Measurements from ENCODE around the gene FOXN4. TPM values are rescaled to one million over a fixed set of nuclear protein-coding genes. Genes with fewer than 3 reads are reported as not detected.

The FOXN4 gene
- total and polyA plus RNA-seq, 2 of the 13 experiments (the other 11 are each of a cell fraction or from before 2014, with no cell fraction given): 0.11 TPM; not detected in 1

DNA sequence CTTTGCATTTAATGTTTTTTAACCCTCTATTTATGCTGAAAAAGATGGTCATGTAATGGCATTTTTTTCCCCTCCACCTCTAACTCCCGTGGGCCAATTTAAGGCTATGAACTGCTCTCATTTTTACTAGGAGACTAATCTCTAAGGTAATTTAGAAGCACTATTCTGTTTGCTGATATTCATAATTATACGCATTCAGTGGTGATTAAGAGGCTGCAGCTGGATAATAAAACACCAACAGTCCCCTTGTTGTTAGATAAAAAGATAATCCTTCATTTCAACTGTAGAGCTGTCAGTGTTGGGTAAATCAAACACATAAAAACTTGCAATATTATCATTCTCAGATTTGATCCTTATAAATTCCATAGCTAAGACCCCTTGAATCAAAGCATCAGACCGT is 47.5 kb upstream of the FOXN4 start:
- no TSS peak for BruUV-seq (replicated peaks)

More for the DNA sequence above, 47.5 kb upstream of the FOXN4 start:
- no peak for DNase-seq (ENCODE audit: low spot score)
- H2AFZ ChIP-seq (ENCODE audit: low read length): no peak overlapping the region
- no peaks in the 10 kb centered on the region for H3K36me3 ChIP-seq (replicated peaks in 1 of 2; ENCODE audit: control insufficient read depth in 1 of 2, insufficient read depth in 2 of 2, low read length in 2 of 2)
- ChIA-PET POLR2A (no interaction called here), CTCF (ENCODE audit: low intra/inter-chr PET ratio, low total read pairs) (no interaction called here)
- TF ChIP-seq ZBTB34 (CRISPR knock-in tag; IDR thresholded peaks at IDR 0.05) (no peak), ZBTB38 (CRISPR knock-in tag; IDR thresholded peaks at IDR 0.05) (no peak), NFE2 (CRISPR knock-in tag; IDR thresholded peaks at IDR 0.05) (no peak), ZNF260 (CRISPR knock-in tag; IDR thresholded peaks at IDR 0.05; ENCODE audit: borderline replicate concordance, low read depth) (no peak), CCDC6 (CRISPR knock-in tag; IDR thresholded peaks at IDR 0.05) (no peak), NFE2L2 (IDR thresholded peaks at IDR 0.05; ENCODE audit: low read length) (no peak), NCOA5 (CRISPR knock-in tag; IDR thresholded peaks at IDR 0.05) (no peak), ZC3H4 (CRISPR knock-in tag; IDR thresholded peaks at IDR 0.05; ENCODE audit: borderline replicate concordance) (no peak), NR2C2 (CRISPR knock-in tag; IDR thresholded peaks at IDR 0.05; ENCODE audit: borderline replicate concordance) (no peak), ARHGAP35 (CRISPR knock-in tag; IDR thresholded peaks at IDR 0.05; ENCODE audit: borderline replicate concordance) (no peak), ELF4 (CRISPR knock-in tag; IDR thresholded peaks at IDR 0.05; ENCODE audit: borderline replicate concordance) (no peak), KDM6A (CRISPR knock-in tag; IDR thresholded peaks at IDR 0.05; ENCODE audit: low read depth) (no peak), ZNF746 (CRISPR knock-in tag; IDR thresholded peaks at IDR 0.05) (no peak)
- TF ChIP-seq, protein P1, sequence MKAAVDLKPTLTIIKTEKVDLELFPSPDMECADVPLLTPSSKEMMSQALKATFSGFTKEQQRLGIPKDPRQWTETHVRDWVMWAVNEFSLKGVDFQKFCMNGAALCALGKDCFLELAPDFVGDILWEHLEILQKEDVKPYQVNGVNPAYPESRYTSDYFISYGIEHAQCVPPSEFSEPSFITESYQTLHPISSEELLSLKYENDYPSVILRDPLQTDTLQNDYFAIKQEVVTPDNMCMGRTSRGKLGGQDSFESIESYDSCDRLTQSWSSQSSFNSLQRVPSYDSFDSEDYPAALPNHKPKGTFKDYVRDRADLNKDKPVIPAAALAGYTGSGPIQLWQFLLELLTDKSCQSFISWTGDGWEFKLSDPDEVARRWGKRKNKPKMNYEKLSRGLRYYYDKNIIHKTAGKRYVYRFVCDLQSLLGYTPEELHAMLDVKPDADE (CRISPR knock-in tag; IDR thresholded peaks at IDR 0.05): no peak
- TF ChIP-seq, protein P2, sequence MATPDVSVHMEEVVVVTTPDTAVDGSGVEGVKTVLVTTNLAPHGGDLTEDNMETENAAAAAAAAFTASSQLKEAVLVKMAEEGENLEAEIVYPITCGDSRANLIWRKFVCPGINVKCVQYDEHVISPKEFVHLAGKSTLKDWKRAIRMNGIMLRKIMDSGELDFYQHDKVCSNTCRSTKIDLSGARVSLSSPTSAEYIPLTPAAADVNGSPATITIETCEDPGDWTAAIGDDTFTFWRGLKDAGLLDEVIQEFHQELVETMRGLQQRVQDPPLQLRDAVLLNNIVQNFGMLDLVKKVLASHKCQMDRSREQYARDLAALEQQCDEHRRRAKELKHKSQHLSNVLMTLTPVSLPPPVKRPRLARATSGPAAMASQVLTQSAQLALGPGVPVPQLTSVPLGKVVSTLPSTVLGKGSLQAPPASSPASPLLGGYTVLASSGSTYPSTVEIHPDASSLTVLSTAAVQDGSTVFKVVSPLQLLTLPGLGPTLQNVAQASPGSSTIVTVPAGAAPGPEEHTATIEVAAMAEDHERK (CRISPR knock-in tag; IDR thresholded peaks at IDR 0.05; ENCODE audit: low read depth): no peak
- ATAC-seq: no peak
- peaks cover 0 to 10% of the 10 kb centered on the region in 2 experiments; a peak in 3 of 5 replicates for H3K27me3 ChIP-seq (ENCODE audit: control insufficient read depth in 1 of 2, insufficient read depth in 2 of 2, low read length in 2 of 2)
- in situ Hi-C loops (cut with HindIII; ENCODE audit: extremely low pct_ligation_motif_present, low pct_unique_long_range_greater_than_20kb): no loop called here
- H3K27ac ChIP-seq (ENCODE audit: extremely low read length, insufficient read depth, low read length): no peak overlapping the region
- no peak for FAIRE-seq
- intact Hi-C loops (cut with micrococcal nuclease; ENCODE audit: unreplicated experiment): no loop called here
- H3K79me2 ChIP-seq (ENCODE audit: insufficient read depth, low read length): no peaks in the 10 kb centered on the region
- 32% methylated on average over 3 of the region's 3 CpGs for WGBS (ENCODE audit: low lambda C conversion rate)
- H4K20me1 ChIP-seq (ENCODE audit: insufficient read depth, low read length): no peaks in the 10 kb centered on the region
- no peak overlapping the region for H3K4me3 ChIP-seq (replicated peaks in 1 of 3; ENCODE audit: insufficient read depth in 1 of 3, low read depth in 2 of 3, low read length in 3 of 3)
- no peak overlapping the region for H3K4me2 ChIP-seq (ENCODE audit: low read depth, low read length)
- no peak overlapping the region for H3K9ac ChIP-seq (ENCODE audit: insufficient read depth, low read depth, low read length)
- H3K9me3 ChIP-seq (ENCODE audit: low read length): no peaks in the 10 kb centered on the region
- no peaks in the 10 kb centered on the region for H3K4me1 ChIP-seq (ENCODE audit: insufficient read depth, low read length)
